Vagina (tissue), 2 donors: ENCODE measurements around the gene RPH3AL.

Experiments
- CTCF ChIP-seq, 3 experiments: fragments of 450-650 bp in 2 of 3; fragments of 200-600 bp in 1 of 3; sonication (generic) in 1 of 3; IDR thresholded peaks; one replicate each; pipeline ENCODE4 v1.5.1; 2017 to 2019; ENCODE audit warnings: antibody characterized with exemption in 3 of 3, mild to moderate bottlenecking in 2 of 3, moderate library complexity in 2 of 3
- POLR2A ChIP-seq, 2 donors: fragments of 450-650 bp; IDR thresholded peaks; one replicate each; pipeline ENCODE4 v1.6.1; 2017; ENCODE audit warnings: antibody characterized with exemption in 2 of 2, mild to moderate bottlenecking in 2 of 2, moderate library complexity in 2 of 2

GRCh38 chr17:273981-274832 lies 78.4 kb downstream of the RPH3AL start:
- no peak for TF ChIP-seq CTCF (IDR thresholded peaks at IDR 0.05)
- TF ChIP-seq POLR2A (IDR thresholded peaks at IDR 0.05) = no peak
